GM15510 (cell line): Measurements from ENCODE around the gene KDM5C.

Experiments
- POLR2A ChIP-seq: IDR thresholded peaks from 3 replicates; pipeline ENCODE4 v1.6.1; 2011; ENCODE audit warnings: borderline replicate concordance; ENCODE audit not compliant: insufficient read length; ENCODE audit errors: extremely low read depth

Gene KDM5C

DNA sequence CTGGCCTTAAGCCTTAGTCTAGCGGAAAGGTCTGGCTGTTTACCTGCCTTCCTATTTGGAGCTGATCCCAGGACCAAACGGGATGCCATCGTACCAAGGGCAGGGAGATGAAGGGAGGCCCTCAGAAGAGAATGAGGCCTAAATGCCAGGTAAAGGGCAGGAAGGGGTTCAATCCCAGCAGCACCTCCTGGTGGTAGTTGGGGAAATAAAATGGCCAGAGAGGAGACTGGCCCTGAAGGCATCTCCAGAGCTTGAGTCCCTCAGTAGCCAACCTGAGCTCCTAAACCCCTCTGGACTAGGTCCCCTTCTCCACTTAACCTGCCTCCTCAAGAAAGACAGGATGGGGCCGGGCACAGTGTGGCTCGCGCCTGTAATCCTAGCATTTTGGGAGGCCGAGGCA lies 53.7 kb downstream of the KDM5C start:
- no peak for TF ChIP-seq POLR2A

DNA sequence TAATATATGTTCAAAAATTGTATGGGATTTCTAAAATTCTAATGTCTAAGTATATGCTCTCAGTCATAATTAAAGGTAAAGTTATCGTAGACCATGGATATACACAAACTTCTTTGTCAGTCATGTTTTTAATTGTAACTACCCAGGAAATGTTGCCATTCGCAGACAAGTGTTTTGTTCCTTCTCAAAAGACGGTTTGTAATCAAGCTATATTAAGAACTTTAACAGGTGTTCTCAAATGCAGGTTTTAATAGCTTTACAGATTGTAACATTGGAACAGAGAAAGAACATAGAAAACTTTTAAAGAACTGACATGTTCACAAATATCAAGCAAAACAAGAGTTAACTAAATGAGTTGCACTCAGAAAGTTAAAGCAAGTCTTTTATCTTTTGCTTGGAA lies 58.9 kb downstream of the KDM5C start:
- TF ChIP-seq POLR2A, result no peak

DNA sequence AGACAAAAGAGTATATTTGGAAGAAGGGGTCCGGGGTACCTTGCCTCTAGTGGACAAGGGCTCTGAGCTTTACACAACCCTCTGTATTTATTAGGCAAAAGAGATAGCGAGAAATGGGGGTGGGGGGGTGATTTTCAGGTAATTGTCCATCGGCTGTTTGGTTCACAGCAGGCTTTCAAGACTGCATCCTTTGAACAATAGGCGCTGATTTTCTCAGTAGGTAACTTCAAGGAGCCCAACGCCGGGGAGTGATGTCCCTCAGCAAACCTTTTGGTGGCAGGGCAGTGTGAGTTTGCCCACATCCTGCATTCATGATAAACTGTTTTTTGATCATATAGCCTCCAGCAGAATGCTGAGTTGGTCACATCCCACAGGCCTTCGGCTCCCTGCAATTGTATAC lies 61.6 kb downstream of the KDM5C start:
- no peak for TF ChIP-seq POLR2A

DNA sequence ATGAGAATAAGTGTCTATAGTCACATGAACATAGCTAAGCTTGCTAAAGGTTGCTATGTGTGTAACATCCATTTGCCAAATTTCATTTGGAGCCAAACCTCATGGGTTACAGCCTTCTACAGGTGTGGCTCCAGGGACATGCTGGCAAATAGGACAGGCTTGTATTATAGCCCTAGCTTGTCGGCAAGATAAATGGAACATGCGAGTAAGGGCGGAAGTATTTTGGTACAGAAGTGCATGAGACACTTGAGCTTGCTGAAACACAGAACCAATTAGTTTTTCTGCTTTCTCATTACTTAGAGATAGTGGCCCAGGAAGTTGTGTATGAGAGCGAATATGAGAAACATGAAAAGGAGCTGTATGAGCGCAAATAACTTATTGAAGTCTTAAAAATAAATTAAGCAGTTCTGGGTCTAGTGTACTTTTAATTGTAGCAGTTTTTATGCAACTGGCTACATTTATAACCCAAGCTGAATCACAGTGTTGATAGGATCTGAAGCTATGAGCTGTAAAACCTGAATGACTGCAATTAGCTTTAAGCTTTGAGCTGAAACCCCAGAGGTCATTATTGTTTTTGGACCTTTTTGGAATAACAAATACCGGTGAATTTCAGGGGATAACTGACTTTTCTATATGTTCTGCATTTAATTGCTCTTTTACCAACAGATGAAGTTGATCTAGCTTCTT lies 64.6 kb downstream of the KDM5C start:
- TF ChIP-seq POLR2A, result no peak

- TF ChIP-seq POLR2A, result no peak
Observed at GRCh38 chrX:53159184-53159583, 65.8 kb downstream of the KDM5C start.

DNA sequence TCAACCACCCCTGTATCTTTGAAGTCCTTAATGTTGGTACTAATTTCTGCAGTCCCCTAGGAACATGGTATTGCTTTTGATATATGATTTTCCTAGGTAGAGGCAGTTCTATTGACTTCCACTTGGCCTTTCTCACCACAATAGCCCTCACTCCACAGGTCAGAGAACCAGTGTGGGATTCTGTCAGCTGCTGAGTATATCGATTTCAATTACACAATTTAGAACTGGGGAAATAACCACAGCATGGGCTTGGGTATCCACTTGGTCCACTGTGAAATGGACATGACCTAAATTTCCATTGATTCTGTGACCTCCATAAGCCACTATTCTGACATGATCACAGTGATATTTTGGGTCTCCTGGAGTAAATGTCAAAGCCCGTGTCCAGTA lies 68.8 kb downstream of the KDM5C start:
- TF ChIP-seq POLR2A, result no peak

GRCh38 chrX:53155512-53156206 lies 69.3 kb downstream of the KDM5C start:
- no peak for TF ChIP-seq POLR2A

DNA sequence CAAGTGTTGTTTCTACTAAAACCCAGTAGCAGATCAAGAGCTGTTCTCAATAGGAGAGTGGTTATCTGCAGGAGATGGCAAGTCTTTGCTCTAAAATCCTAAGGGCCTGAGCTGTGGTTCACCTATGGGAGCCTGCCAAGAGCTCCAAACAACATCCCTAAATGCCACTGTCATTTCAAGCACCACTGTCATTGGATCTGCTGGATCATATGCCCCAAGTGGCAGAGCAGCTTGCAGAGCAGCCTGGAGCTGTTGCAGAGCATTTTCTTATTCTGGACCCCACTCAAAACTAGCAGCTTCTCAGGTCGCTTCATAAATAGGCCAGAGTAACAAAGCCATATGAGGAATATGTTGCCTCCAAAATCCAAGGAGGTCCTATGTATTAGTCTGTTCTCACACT lies 71.4 kb downstream of the KDM5C start:
- no peak for TF ChIP-seq POLR2A
